ENCODE measurements around the gene CALN1.

DNA sequence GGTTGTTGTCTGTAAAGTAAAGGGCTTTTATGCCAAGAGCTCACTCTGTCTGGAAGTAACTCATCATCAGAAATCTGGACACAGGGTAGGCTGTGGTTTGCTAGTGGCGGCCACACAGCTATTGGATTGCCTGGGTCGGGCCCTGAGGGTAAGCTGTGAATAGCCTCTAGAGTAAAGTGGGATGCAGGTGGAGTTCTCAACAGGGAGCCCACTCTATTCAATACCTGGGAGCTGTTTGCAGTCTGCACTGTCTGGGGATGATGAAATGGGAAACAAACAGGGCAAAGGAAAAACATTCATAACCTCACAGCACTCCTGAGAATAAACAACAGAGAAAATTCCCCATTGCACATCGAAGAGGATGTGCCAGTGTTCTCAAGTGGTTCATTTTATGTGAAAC lies 582.6 kb downstream of the CALN1 start:
- TF ChIP-seq, protein P1, sequence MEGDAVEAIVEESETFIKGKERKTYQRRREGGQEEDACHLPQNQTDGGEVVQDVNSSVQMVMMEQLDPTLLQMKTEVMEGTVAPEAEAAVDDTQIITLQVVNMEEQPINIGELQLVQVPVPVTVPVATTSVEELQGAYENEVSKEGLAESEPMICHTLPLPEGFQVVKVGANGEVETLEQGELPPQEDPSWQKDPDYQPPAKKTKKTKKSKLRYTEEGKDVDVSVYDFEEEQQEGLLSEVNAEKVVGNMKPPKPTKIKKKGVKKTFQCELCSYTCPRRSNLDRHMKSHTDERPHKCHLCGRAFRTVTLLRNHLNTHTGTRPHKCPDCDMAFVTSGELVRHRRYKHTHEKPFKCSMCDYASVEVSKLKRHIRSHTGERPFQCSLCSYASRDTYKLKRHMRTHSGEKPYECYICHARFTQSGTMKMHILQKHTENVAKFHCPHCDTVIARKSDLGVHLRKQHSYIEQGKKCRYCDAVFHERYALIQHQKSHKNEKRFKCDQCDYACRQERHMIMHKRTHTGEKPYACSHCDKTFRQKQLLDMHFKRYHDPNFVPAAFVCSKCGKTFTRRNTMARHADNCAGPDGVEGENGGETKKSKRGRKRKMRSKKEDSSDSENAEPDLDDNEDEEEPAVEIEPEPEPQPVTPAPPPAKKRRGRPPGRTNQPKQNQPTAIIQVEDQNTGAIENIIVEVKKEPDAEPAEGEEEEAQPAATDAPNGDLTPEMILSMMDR (IDR thresholded peaks at IDR 0.05; ENCODE audit: poor library complexity, severe bottlenecking), result no peak
- TF ChIP-seq MXI1 (conservative IDR thresholded peaks at IDR 0.05; ENCODE audit: poor library complexity, severe bottlenecking) (no peak), EP300 (conservative IDR thresholded peaks at IDR 0.05; ENCODE audit: poor library complexity, severe bottlenecking) (no peak), POLR2AphosphoS5 (IDR thresholded peaks at IDR 0.05) (no peak)

All from neural cell (in vitro differentiated cells).